SKM-1 (cell line): ENCODE results near the gene FXYD1.

Source experiments
- DNase-seq: peaks from one replicate; lab custom pipeline; 2025; ENCODE audit not compliant: unreplicated experiment; lab: John Stamatoyannopoulos, UW

The FXYD1 gene

GRCh38 chr19:35160629-35161433, 22.2 kb downstream of the FXYD1 start:
- DNase-seq = no peak

GRCh38 chr19:35161434-35161743, 22.8 kb downstream of the FXYD1 start:
- DNase-seq = no peak

- no peak for DNase-seq
Observed at GRCh38 chr19:35162471-35163326, 24.1 kb downstream of the FXYD1 start.

GRCh38 chr19:35164418-35164817, 25.8 kb downstream of the FXYD1 start:
- DNase-seq = no peak

- DNase-seq = no peak
Observed at GRCh38 chr19:35165200-35166058, 26.8 kb downstream of the FXYD1 start.

GRCh38 chr19:35166100-35167063, 27.8 kb downstream of the FXYD1 start:
- DNase-seq = no peak

- DNase-seq = no peak
Observed at GRCh38 chr19:35167251-35168119, 28.9 kb downstream of the FXYD1 start.

GRCh38 chr19:35168196-35168595, 29.6 kb downstream of the FXYD1 start:
- DNase-seq = no peak

GRCh38 chr19:35169221-35169995, 30.8 kb downstream of the FXYD1 start:
- DNase-seq = no peak

- DNase-seq = no peak
Observed at GRCh38 chr19:35170359-35171061, 31.9 kb downstream of the FXYD1 start.

- no peak for DNase-seq
Observed at GRCh38 chr19:35171730-35172129, 33.1 kb downstream of the FXYD1 start.

GRCh38 chr19:35174226-35174625, 35.6 kb downstream of the FXYD1 start:
- no peak for DNase-seq

- DNase-seq = no peak
Observed at GRCh38 chr19:35176181-35176570, 37.6 kb downstream of the FXYD1 start.

GRCh38 chr19:35177377-35178274, 39.0 kb downstream of the FXYD1 start:
- no peak for DNase-seq

GRCh38 chr19:35178701-35179100, 40.1 kb downstream of the FXYD1 start:
- no peak for DNase-seq

GRCh38 chr19:35179830-35180229, 41.2 kb downstream of the FXYD1 start:
- DNase-seq = no peak

GRCh38 chr19:35181387-35181786, 42.8 kb downstream of the FXYD1 start:
- DNase-seq = no peak
